CD4-positive, alpha-beta memory T cell (primary cell): ENCODE results near the gene TNIK. TPM values are rescaled to one million over a fixed set of nuclear protein-coding genes. Genes with fewer than 3 reads are reported as not detected.
A peak's percentile ranks its signal among the peaks of the same experiment; 100 is the strongest.
"Not testable (repeated sequence)": the region's sequence is repeated elsewhere in the genome, so short reads cannot be mapped to it uniquely, and the experiment has no call there.

ENCODE experiments used
- CTCF ChIA-PET: fragments of 350-600 bp; sonication (Branson Sonifier 250); formaldehyde crosslinking; loops from one replicate; lab custom pipeline; 2021; ENCODE audit warnings: inconsistent platforms; ENCODE audit not compliant: partially characterized antibody; lab: Charles Lee
- POLR2A ChIA-PET: fragments of 350-600 bp; sonication (Branson Sonifier 250); formaldehyde crosslinking; loops from one replicate; lab custom pipeline; 2021; ENCODE audit not compliant: partially characterized antibody; lab: Charles Lee
- DNase-seq, 5 donors: peaks; one replicate each; pipeline versions ENCODE4 v3.0.0 to v3.0.0-alpha.2; 2020 to 2022; ENCODE audit warnings: mixed read lengths in 1 of 5
- H3K27ac ChIP-seq: one replicate; pipeline ENCODE4 v1.7.0; 2013; ENCODE audit warnings: low read depth, low read length
- H3K27me3 ChIP-seq: 2 replicates; pipeline ENCODE4 v1.7.0; 2013; ENCODE audit warnings: mild to moderate bottlenecking, low read length, moderate library complexity; ENCODE audit not compliant: insufficient read depth
- H3K36me3 ChIP-seq: 2 replicates; pipeline ENCODE4 v1.7.0; 2013; ENCODE audit warnings: mild to moderate bottlenecking, low read length, moderate library complexity; ENCODE audit not compliant: insufficient read depth
- H3K4me1 ChIP-seq: 2 replicates; pipeline ENCODE4 v1.7.0; 2013; ENCODE audit warnings: mild to moderate bottlenecking, low read length, moderate library complexity; ENCODE audit not compliant: insufficient read depth
- H3K4me3 ChIP-seq, 2 donors: one replicate each; pipeline ENCODE4 v1.7.0; 2013; ENCODE audit warnings: low read length in 2 of 2, mild to moderate bottlenecking in 1 of 2
- H3K9me3 ChIP-seq, 2 donors: one replicate each; pipeline ENCODE4 v1.7.0; 2013; ENCODE audit warnings: low read length in 2 of 2, control low read depth in 1 of 2; ENCODE audit not compliant: control insufficient read depth in 1 of 2
- H3K27ac Mint-ChIP-seq, 7 donors: one replicate each; pipeline ENCODE4 v1.8.0; 2020 to 2021; ENCODE audit warnings: mixed read lengths in 7 of 7, mild to moderate bottlenecking in 6 of 7, inconsistent platforms in 3 of 7, moderate library complexity in 3 of 7
- H3K27me3 Mint-ChIP-seq, 2 donors: one replicate each; pipeline ENCODE4 v1.8.0; 2020 to 2021; ENCODE audit warnings: mixed read lengths in 2 of 2
- H3K36me3 Mint-ChIP-seq, 2 donors: one replicate each; pipeline ENCODE4 v1.8.0; 2020 to 2021; ENCODE audit warnings: mixed read lengths in 2 of 2, inconsistent platforms in 1 of 2, mild to moderate bottlenecking in 1 of 2
- H3K4me1 Mint-ChIP-seq, 4 donors: one replicate each; pipeline ENCODE4 v1.8.0; 2020 to 2021; ENCODE audit warnings: mixed read lengths in 4 of 4, mild to moderate bottlenecking in 1 of 4
- H3K4me3 Mint-ChIP-seq, 8 donors: one replicate each; pipeline ENCODE4 v1.8.0; 2020 to 2021; ENCODE audit warnings: mixed read lengths in 8 of 8, mild to moderate bottlenecking in 7 of 8, moderate library complexity in 6 of 8, inconsistent platforms in 3 of 8
- H3K9me3 Mint-ChIP-seq, 8 donors: one replicate each; pipeline ENCODE4 v1.8.0; 2020 to 2021; ENCODE audit warnings: mixed read lengths in 8 of 8, mild to moderate bottlenecking in 5 of 8, inconsistent platforms in 3 of 8, moderate library complexity in 1 of 8
- intact Hi-C: fragments of 100-400 bp; cut with micrococcal nuclease; formaldehyde crosslinking; loops from one replicate; pipeline ENCODE4 v1.15.1; 2023
- polyA plus RNA-seq, 2 donors: library from polyadenylated mRNA; unstranded; fragments of 300-500 nt; fragmentation: Illumina TruSeq; gene quantifications; one replicate each; pipeline ENCODE4 v1.2.3, GENCODE V29; 2021
- total RNA-seq, 2 experiments: library from RNA; stranded (reverse); gene quantifications; one replicate each; pipeline ENCODE4 v1.2.3, GENCODE V29; 2021

TNIK gene
- total and polyA plus RNA-seq, 4 experiments from 2014 or later: 14.6 to 93.5 (median 58.1) TPM

DNA sequence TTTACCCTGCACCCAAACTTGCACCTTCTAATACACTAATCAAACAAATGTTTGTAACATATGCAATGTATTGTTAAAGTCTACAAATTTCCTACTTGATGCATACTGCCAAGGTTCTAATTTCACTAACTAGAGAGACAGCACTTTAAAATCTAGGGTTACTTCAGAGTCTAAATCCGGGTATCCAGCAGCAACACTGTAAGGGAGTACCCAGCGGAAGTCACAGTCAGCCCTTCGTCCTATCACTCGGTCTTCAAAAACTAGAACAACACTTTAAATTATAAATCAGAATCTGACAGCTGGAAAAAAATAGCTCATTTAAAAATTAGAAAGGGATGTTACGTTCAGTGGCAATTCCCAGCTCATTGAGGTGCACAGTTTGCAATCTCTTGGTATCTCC lies 8.3 kb downstream of the TNIK start:
- no peaks in the 10 kb centered on the region for H3K27me3 Mint-ChIP-seq
- Histone ChIP-seq H3K36me3 (peaks cover 8% of the 10 kb centered on the region), H3K4me3 (no peak overlapping the region), H3K9me3 (no peaks in the 10 kb centered on the region), H3K27ac (no peak overlapping the region), H3K27me3 (no peaks in the 10 kb centered on the region), H3K4me1 (peaks cover 80% of the 10 kb centered on the region)
- H3K27ac Mint-ChIP-seq: no peak overlapping the region
- peaks cover 0 to 11% of the 10 kb centered on the region in 2 donors for H3K36me3 Mint-ChIP-seq
- peaks cover 19 to 42% (median 30%) of the 10 kb centered on the region in 4 donors for H3K4me1 Mint-ChIP-seq
- intact Hi-C loops: loop anchor here (1.0 kb wide), 1 partner anchor 14 kb away; no protein-coding TSS in a partner anchor
- no peak for DNase-seq
- CTCF ChIA-PET: interaction anchor here (1.0 to 1.3 kb wide), 3 partner anchors 9 to 12 kb away, joined by 3 to 4 read pairs (median 4); no protein-coding TSS in a partner anchor
- POLR2A ChIA-PET: interaction anchor here (1.1 to 2.1 kb wide), 2 partner anchors 8 to 11 kb away, joined by 3 to 16 read pairs; partner anchors contain the start of gene TNIK
- H3K9me3 Mint-ChIP-seq: no peaks in the 10 kb centered on the region
- peak overlapping the region in 1 of 8 donors; percentile 11 for H3K4me3 Mint-ChIP-seq

DNA sequence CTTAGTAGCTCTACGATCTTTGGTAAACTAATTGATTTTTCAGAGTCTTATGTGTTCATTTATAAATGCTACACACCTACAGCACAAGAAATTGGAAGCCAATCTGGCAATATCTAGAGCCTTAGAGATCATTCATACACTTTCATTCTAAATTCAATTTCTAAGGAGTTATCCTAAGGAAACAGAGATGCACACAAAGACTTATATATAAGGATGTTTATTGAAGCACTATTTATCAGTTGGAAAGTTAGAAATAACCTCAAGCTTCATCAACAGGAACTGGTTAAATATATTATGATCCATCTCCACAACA lies 12.7 kb downstream of the TNIK start:
- H3K27ac ChIP-seq, intact Hi-C loops, H3K9me3 Mint-ChIP-seq, H3K9me3 ChIP-seq, H3K27me3 Mint-ChIP-seq, H3K36me3 ChIP-seq, H3K27me3 ChIP-seq, H3K27ac Mint-ChIP-seq, H3K4me3 ChIP-seq, CTCF ChIA-PET, DNase-seq: not testable (repeated sequence)
- H3K36me3 Mint-ChIP-seq: peaks cover 10 to 18% of the 10 kb centered on the region in 2 donors
- POLR2A ChIA-PET: interaction anchor here (1.7 kb wide), 1 partner anchor 11 kb away, joined by 10 read pairs; no protein-coding TSS in a partner anchor
- H3K4me3 Mint-ChIP-seq: peak overlapping the region in 2 of 8 donors; percentile 10 to 26
- H3K4me1 Mint-ChIP-seq: peaks cover 43 to 62% (median 51%) of the 10 kb centered on the region in 4 donors
- H3K4me1 ChIP-seq: peaks cover 79% of the 10 kb centered on the region

DNA sequence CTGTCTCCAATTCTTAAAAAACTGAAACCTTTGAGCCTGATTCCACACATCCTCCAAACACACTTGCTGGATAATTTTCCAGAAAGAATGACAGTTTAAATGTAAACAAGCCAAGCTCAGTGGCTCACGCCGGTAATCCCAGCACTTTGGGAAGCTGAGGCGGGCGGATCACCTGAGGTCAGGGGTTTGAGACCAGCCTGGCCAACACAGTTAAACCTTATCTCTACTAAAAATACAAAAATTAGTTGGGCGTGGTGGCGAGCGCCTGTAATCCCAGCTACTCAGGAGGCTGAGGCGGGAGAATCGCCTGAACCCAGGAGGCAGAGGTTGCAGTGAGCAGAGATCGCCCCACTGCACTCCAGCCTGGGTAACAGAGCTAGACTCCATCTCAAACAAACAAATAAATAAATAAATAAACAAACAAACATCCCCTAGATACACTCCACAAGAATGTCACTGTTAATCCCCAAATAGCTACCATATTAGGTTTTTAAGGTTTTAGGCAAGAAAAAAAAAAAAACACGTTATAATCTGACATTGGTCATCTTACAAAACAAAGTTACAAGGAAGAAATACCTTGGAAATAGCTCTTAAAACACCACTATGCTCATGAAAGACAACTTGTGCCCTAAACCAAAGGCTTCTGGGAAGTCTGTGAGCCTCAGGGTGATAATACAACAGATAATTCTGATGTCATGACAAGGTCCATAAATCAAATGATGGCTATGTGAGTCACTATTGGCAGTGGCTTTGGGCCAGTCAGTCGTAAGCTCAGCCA lies 13.2 kb downstream of the TNIK start:
- peaks cover 6% of the 10 kb centered on the region for H3K36me3 ChIP-seq
- intact Hi-C loops: no loop called here
- peak overlapping the region in 1 of 7 donors; percentile 41 for H3K27ac Mint-ChIP-seq
- H3K27me3 Mint-ChIP-seq: no peaks in the 10 kb centered on the region
- H3K4me1 ChIP-seq: peaks cover 77% of the 10 kb centered on the region
- H3K4me3 Mint-ChIP-seq: peak overlapping the region in 6 of 8 donors; percentile 17 to 54 (median 24)
- H3K9me3 Mint-ChIP-seq: peaks cover 0 to 2% (median 0%) of the 10 kb centered on the region in 8 donors
- no peak overlapping the region for H3K27ac ChIP-seq
- peaks cover 45 to 67% (median 53%) of the 10 kb centered on the region in 4 donors for H3K4me1 Mint-ChIP-seq
- POLR2A ChIA-PET: interaction anchor here (1.2 to 1.7 kb wide), 2 partner anchors 12 to 74 kb away, joined by 3 to 10 read pairs; no protein-coding TSS in a partner anchor
- no peak overlapping the region for H3K4me3 ChIP-seq
- no peak for DNase-seq
- no peaks in the 10 kb centered on the region for H3K27me3 ChIP-seq
- H3K9me3 ChIP-seq: no peaks in the 10 kb centered on the region
- CTCF ChIA-PET: interaction anchor here (0.9 to 1.9 kb wide), 4 partner anchors 9 to 119 kb away, joined by 3 to 5 read pairs (median 4); partner anchors contain the start of gene TNIK
- peaks cover 10 to 19% of the 10 kb centered on the region in 2 donors for H3K36me3 Mint-ChIP-seq

DNA sequence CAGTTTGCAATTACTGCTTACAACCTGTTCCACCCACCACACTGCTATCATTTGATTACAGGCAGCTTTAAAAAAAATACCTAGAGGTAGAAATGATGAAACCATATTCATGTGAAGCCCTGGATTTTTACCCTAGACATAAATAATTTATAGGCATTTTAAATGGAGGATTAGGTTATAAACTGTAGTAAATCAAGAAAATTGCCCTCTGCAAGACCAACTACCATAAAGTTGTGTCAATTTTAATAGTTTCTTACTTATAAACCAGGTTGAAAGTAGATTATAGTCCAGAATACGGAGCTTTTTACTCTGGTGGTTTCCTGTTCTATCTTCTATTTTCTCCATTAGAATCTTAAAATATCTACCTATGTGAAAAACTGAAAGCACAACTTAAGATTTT lies 13.9 kb downstream of the TNIK start:
- peaks cover 45 to 74% (median 59%) of the 10 kb centered on the region in 4 donors for H3K4me1 Mint-ChIP-seq
- peak overlapping the region in 1 of 7 donors; percentile 41 for H3K27ac Mint-ChIP-seq
- H3K4me3 Mint-ChIP-seq: peak overlapping the region in 6 of 8 donors; percentile 17 to 54 (median 24)
- ChIA-PET CTCF (interaction anchor here (0.9 to 1.9 kb wide), 4 partner anchors 9 to 120 kb away, joined by 3 to 5 read pairs (median 4); partner anchors contain the start of gene TNIK), POLR2A (interaction anchor here (1.2 to 1.7 kb wide), 2 partner anchors 13 to 74 kb away, joined by 3 to 10 read pairs; no protein-coding TSS in a partner anchor)
- no peak overlapping the region for H3K27ac ChIP-seq
- H3K27me3 ChIP-seq: no peaks in the 10 kb centered on the region
- DNase-seq: no peak
- H3K9me3 Mint-ChIP-seq: peaks cover 0 to 2% (median 0%) of the 10 kb centered on the region in 8 donors
- peaks cover 10 to 16% of the 10 kb centered on the region in 2 donors for H3K36me3 Mint-ChIP-seq
- H3K36me3 ChIP-seq: no peaks in the 10 kb centered on the region
- H3K4me1 ChIP-seq: peaks cover 77% of the 10 kb centered on the region
- intact Hi-C loops: no loop called here
- H3K9me3 ChIP-seq: no peaks in the 10 kb centered on the region
- no peak overlapping the region for H3K4me3 ChIP-seq
- no peaks in the 10 kb centered on the region for H3K27me3 Mint-ChIP-seq

DNA sequence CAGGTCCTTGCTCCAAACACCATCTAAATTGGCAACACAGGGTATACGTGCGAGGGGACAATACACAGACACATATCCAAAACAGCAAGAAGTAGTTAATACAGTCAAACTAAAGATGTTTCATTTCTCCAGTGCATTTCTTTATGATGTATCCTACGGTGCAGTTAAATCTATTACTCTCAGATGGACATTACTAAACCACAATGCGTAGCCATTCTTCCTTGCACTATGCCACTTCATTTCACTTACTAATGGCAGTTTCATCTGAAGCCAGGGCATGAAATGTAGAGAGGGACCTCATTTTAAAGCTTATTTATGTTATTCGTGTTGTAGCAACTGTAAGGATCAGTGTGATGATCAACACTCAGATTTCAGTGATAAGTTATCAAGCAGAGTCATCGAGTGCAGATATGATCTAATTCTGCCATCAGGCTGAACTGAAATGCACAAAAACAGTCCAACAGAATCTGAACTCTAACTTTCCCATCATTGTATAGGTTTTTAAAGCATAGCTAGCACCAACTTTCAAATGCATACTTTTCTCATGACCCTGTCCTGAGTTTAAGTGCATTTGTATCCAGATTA lies 14.5 kb downstream of the TNIK start:
- POLR2A ChIA-PET: interaction anchor here (1.7 kb wide), 1 partner anchor 13 kb away, joined by 10 read pairs; no protein-coding TSS in a partner anchor
- Histone ChIP-seq H3K27me3 (no peaks in the 10 kb centered on the region), H3K9me3 (no peaks in the 10 kb centered on the region), H3K27ac (no peak overlapping the region), H3K4me1 (peaks cover 77% of the 10 kb centered on the region), H3K4me3 (no peak overlapping the region), H3K36me3 (no peaks in the 10 kb centered on the region)
- intact Hi-C loops: no loop called here
- H3K27ac Mint-ChIP-seq: peak overlapping the region in 4 of 7 donors; percentile 8 to 57 (median 44)
- no peak for DNase-seq
- peaks cover 10 to 12% of the 10 kb centered on the region in 2 donors for H3K36me3 Mint-ChIP-seq
- H3K27me3 Mint-ChIP-seq: no peaks in the 10 kb centered on the region
- H3K9me3 Mint-ChIP-seq: peaks cover 0 to 3% (median 0%) of the 10 kb centered on the region in 8 donors
- H3K4me3 Mint-ChIP-seq: peak overlapping the region in 2 of 8 donors; percentile 17 to 31
- CTCF ChIA-PET: interaction anchor here (0.9 to 1.9 kb wide), 4 partner anchors 8 to 121 kb away, joined by 3 to 5 read pairs (median 4); partner anchors contain the start of gene TNIK
- peaks cover 46 to 80% (median 64%) of the 10 kb centered on the region in 4 donors for H3K4me1 Mint-ChIP-seq

DNA sequence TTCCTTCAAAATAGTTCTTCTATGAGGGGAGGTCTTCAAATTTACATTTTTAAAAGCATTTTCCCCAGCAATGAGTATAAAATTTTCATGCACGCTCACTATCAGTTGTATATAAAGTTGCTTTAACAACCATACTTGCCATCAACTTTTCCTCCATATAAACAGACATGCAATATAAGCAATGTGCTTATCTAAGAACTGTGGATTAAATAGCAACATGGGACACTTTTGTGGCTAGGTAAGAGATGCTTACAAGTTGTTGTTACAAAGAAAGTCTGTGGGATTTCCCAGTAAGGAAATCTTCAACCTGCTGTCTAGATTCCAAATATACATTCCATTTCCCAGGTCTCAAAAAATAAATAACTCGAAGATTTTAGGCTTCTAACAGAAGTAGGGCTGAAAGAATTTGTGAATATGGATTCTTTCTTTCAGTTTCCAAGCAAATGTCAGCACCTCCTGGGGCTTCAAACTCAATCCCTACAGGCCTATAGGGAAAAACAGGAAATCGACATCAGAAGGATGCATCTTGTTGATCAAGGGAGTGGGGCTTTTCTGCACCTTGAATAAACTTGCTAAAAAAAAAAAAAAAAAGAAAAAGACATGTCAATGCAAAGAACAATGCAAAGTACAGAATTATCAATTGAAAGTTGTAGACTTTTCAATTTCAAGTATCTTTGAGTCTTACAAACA lies 16.1 kb downstream of the TNIK start:
- no peak for DNase-seq
- CTCF ChIA-PET: interaction anchor here (1.0 kb wide), 1 partner anchor 14 kb away, joined by 4 read pairs; no protein-coding TSS in a partner anchor
- Histone ChIP-seq H3K27me3 (no peaks in the 10 kb centered on the region), H3K36me3 (no peaks in the 10 kb centered on the region), H3K4me3 (no peak overlapping the region), H3K27ac (no peak overlapping the region), H3K4me1 (peaks cover 91% of the 10 kb centered on the region), H3K9me3 (no peaks in the 10 kb centered on the region)
- peaks cover 10% of the 10 kb centered on the region in 2 donors for H3K36me3 Mint-ChIP-seq
- peaks cover 50 to 90% (median 74%) of the 10 kb centered on the region in 4 donors for H3K4me1 Mint-ChIP-seq
- peak overlapping the region in 1 of 7 donors; percentile 29 for H3K27ac Mint-ChIP-seq
- intact Hi-C loops: no loop called here
- peak overlapping the region in 1 of 8 donors; percentile 43 for H3K4me3 Mint-ChIP-seq
- POLR2A ChIA-PET: no interaction called here
- peaks cover 0 to 3% (median 0%) of the 10 kb centered on the region in 8 donors for H3K9me3 Mint-ChIP-seq
- no peaks in the 10 kb centered on the region for H3K27me3 Mint-ChIP-seq
